NB4 (cell line): ENCODE results near the gene AHSA1.

Source experiments
- DNase-seq: peaks from one replicate; pipeline ENCODE4 v3.0.0; 2010; ENCODE audit warnings: low read depth
- H3K4me3 ChIP-seq: one replicate; pipeline ENCODE4 v1.5.1; 2011; ENCODE audit warnings: mild to moderate bottlenecking, low read depth, low read length, moderate library complexity
- CTCF ChIP-seq: IDR thresholded peaks from one replicate; pipeline ENCODE4 v1.5.1; 2012; ENCODE audit warnings: low read depth, low read length
- MAX ChIP-seq: IDR thresholded peaks from 2 replicates; pipeline ENCODE4 v1.6.1; 2011; ENCODE audit warnings: low read depth, low read length
- MYC ChIP-seq: IDR thresholded peaks from 2 replicates; pipeline ENCODE4 v1.6.1; 2011; ENCODE audit warnings: low read depth, low read length
- POLR2A ChIP-seq: IDR thresholded peaks from 2 replicates; pipeline ENCODE4 v1.6.1; 2011; ENCODE audit warnings: mild to moderate bottlenecking; ENCODE audit not compliant: insufficient read length; ENCODE audit errors: extremely low read depth

Gene AHSA1

GRCh38 chr14:77498984-77499527 is 41.2 kb downstream of the AHSA1 start:
- peak; percentile 9 for DNase-seq
- TF ChIP-seq MAX (no peak), MYC (no peak), POLR2A (no peak), CTCF (no peak)
- H3K4me3 ChIP-seq: no peak overlapping the region

GRCh38 chr14:77502109-77502782 is 44.4 kb downstream of the AHSA1 start:
- DNase-seq: no peak
- TF ChIP-seq MAX (no peak), POLR2A (no peak), MYC (no peak), CTCF (no peak)
- no peak overlapping the region for H3K4me3 ChIP-seq

GRCh38 chr14:77503138-77503537 is 45.2 kb downstream of the AHSA1 start:
- H3K4me3 ChIP-seq: no peak overlapping the region
- DNase-seq: no peak
- no peak for TF ChIP-seq MAX
- no peak for TF ChIP-seq POLR2A
- TF ChIP-seq CTCF: no peak
- no peak for TF ChIP-seq MYC

- no peak for DNase-seq
- TF ChIP-seq MYC: no peak
- no peak for TF ChIP-seq CTCF
- no peak for TF ChIP-seq POLR2A
- no peak for TF ChIP-seq MAX
- no peak overlapping the region for H3K4me3 ChIP-seq
These were observed 47.1 kb downstream of the AHSA1 start for GRCh38 chr14:77505031-77505430.

- no peak for TF ChIP-seq POLR2A
- no peak for TF ChIP-seq MAX
- no peak for TF ChIP-seq MYC
- no peak for TF ChIP-seq CTCF
- H3K4me3 ChIP-seq: no peak overlapping the region
- no peak for DNase-seq
These were observed 49.9 kb downstream of the AHSA1 start for GRCh38 chr14:77507762-77508161.
